SK-N-MC (cell line): ENCODE data around the gene CARD10.

Source experiments
- EZH2 ChIP-seq: fragments of 200-600 bp; sonication (generic); IDR thresholded peaks from one replicate; pipeline ENCODE4 v1.6.1; 2017; ENCODE audit warnings: antibody characterized with exemption
- FOXP2 ChIP-seq: optimal IDR thresholded peaks from 2 replicates; pipeline ENCODE3; 2011; ENCODE audit warnings: mild to moderate bottlenecking, moderate library complexity; ENCODE audit not compliant: insufficient read depth; ENCODE audit errors: extremely low read length, control extremely low read depth
- POLR2AphosphoS5 ChIP-seq: IDR thresholded peaks from 2 replicates; pipeline ENCODE4 v1.6.1; 2012; ENCODE audit warnings: mild to moderate bottlenecking, low read depth, low read length, borderline replicate concordance

DNA sequence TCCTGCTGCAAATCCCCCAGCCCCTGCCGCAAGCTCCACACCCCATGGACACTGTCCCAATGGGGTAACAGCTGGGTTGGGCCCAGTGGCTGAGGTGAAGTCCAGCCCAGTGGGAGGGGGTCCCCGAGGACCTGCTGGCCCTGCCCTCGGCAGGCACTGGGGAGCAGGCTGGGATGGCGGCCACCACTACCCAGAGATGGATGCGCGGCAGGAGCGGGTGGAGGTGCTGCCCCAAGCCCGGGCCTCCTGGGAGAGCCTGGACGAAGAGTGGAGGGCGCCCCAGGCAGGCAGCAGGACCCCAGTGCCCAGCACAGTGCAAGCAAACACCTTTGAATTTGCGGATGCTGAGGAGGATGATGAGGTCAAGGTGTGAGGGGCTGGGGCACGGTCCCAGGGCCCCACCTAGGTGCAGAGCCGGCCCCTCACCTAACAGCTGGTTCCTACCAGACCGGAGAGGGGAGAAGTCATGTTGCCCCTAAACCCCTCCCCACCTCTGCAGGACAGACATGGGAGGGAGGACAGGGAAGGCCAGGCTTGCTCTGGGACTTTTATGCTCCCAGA is 49.3 kb upstream of the CARD10 start:
- no peak for TF ChIP-seq POLR2AphosphoS5
- no peak for TF ChIP-seq EZH2
- no peak for TF ChIP-seq FOXP2
